Smooth muscle cell (in vitro differentiated cells): ENCODE results near the gene HIC1. TPM values are rescaled to one million over a fixed set of nuclear protein-coding genes. Genes with fewer than 3 reads are reported as not detected.

Experiments used
- DNase-seq: peaks from one replicate; lab custom pipeline; 2025; ENCODE audit not compliant: unreplicated experiment; lab: John Stamatoyannopoulos, UW
- H2AFZ ChIP-seq: fragments of 200-600 bp; sonication (generic); 2 replicates; pipeline ENCODE4 v1.6.0; 2016; ENCODE audit warnings: antibody characterized with exemption, low read depth, mild to moderate bottlenecking
- H3F3A ChIP-seq: fragments of 200-600 bp; sonication (generic); 2 replicates; pipeline ENCODE4 v1.6.0; 2017; ENCODE audit warnings: antibody characterized with exemption, low read depth
- H3K27ac ChIP-seq: fragments of 200-600 bp; sonication (generic); 2 replicates; pipeline ENCODE4 v1.5.1; 2016; ENCODE audit warnings: low read depth, mild to moderate bottlenecking
- H3K27me3 ChIP-seq: fragments of 200-600 bp; sonication (generic); 2 replicates; pipeline ENCODE4 v1.6.1; 2016; ENCODE audit warnings: low read depth, mild to moderate bottlenecking
- H3K36me3 ChIP-seq: fragments of 200-600 bp; sonication (generic); 2 replicates; pipeline ENCODE4 v1.5.1; 2016; ENCODE audit warnings: low read depth
- H3K4me1 ChIP-seq: fragments of 200-600 bp; sonication (generic); 2 replicates; pipeline ENCODE4 v1.5.1; 2016; ENCODE audit warnings: low read depth
- H3K4me2 ChIP-seq: fragments of 200-600 bp; sonication (generic); 2 replicates; pipeline ENCODE4 v1.6.0; 2016; ENCODE audit warnings: mild to moderate bottlenecking
- H3K4me3 ChIP-seq: fragments of 200-600 bp; sonication (generic); 2 replicates; pipeline ENCODE4 v1.5.1; 2016; ENCODE audit warnings: mild to moderate bottlenecking
- H3K79me2 ChIP-seq: fragments of 200-600 bp; sonication (generic); 2 replicates; pipeline ENCODE4 v1.6.0; 2016; ENCODE audit warnings: low read depth, mild to moderate bottlenecking
- H3K9ac ChIP-seq: fragments of 200-600 bp; sonication (generic); 2 replicates; pipeline ENCODE4 v1.6.0; 2016; ENCODE audit warnings: low read depth
- H3K9me3 ChIP-seq: fragments of 200-600 bp; sonication (generic); replicated peaks from 2 replicates; pipeline ENCODE4 v1.5.1; 2016; ENCODE audit warnings: low read depth
- H4K20me1 ChIP-seq: fragments of 200-600 bp; sonication (generic); 2 replicates; pipeline ENCODE4 v1.6.0; 2016; ENCODE audit warnings: low read depth
- CTCF ChIP-seq: fragments of 200-600 bp; sonication (generic); IDR thresholded peaks from 2 replicates; pipeline ENCODE4 v1.5.1; 2017; ENCODE audit warnings: borderline replicate concordance, mild to moderate bottlenecking, antibody characterized with exemption; ENCODE audit not compliant: insufficient read depth, poor library complexity, severe bottlenecking
- WGBS: methylation state at CpG from one replicate; pipeline ENCODE4 v1.1.7; 2016; ENCODE audit warnings: low lambda C conversion rate; 5-methylcytosine and 5-hydroxymethylcytosine counted together
- polyA plus RNA-seq: library from polyadenylated mRNA; unstranded; fragments of >200 nt; fragmentation: Nextera tagmentation; extraction: Ambion mirVana; gene quantifications from 2 replicates; pipeline ENCODE4 v1.2.1, GENCODE V29; 2016
- total RNA-seq: library from RNA; depleted of rRNA; stranded (reverse); fragments of >200 nt; gene quantifications from 2 replicates; pipeline ENCODE4 v1.2.3, GENCODE V29; 2014

The HIC1 gene
- total and polyA plus RNA-seq, 2 experiments from 2014 or later = 2.9 to 5.2 TPM

- H3K36me3 ChIP-seq = no peaks in the 10 kb centered on the region
- H3K4me3 ChIP-seq = peak within 1 kb of the TSS; percentile 52
- DNase-seq = no peak
- WGBS = 1% methylated on average over 18 of the region's 47 CpGs
- H3K79me2 ChIP-seq = no peaks in the 10 kb centered on the region
- H3K4me2 ChIP-seq = peak within 1 kb of the TSS; percentile 90
- H3K27ac ChIP-seq = no peak within 1 kb of the TSS
- H4K20me1 ChIP-seq = no peaks in the 10 kb centered on the region
- no peaks in the 10 kb centered on the region for H3K9me3 ChIP-seq
- no peaks in the 10 kb centered on the region for H3F3A ChIP-seq
- peak within 1 kb of the TSS; percentile 74 for H2AFZ ChIP-seq
- peaks cover 65% of the 10 kb centered on the region for H3K27me3 ChIP-seq
- no peak for TF ChIP-seq CTCF
- no peak within 1 kb of the TSS for H3K9ac ChIP-seq
- peaks cover 22% of the 10 kb centered on the region for H3K4me1 ChIP-seq
Observed at GRCh38 chr17:2025220-2025621, 29.7 kb upstream of the HIC1 start, which contains the start of gene RTN4RL1. Gene RTN4RL1, minus strand, starts transcription at chr17:2025334. Its CDS starts 469 bp downstream, at chr17:2024865.

- H3K27me3 ChIP-seq = peaks cover 59% of the 10 kb centered on the region
- H4K20me1 ChIP-seq = no peaks in the 10 kb centered on the region
- peak; percentile 22 for DNase-seq
Observed at GRCh38 chr17:2025622-2026309, 29.1 kb upstream of the HIC1 start.

GRCh38 chr17:2027528-2028233 lies 27.2 kb upstream of the HIC1 start:
- TF ChIP-seq CTCF = no peak
- H3K36me3 ChIP-seq = no peaks in the 10 kb centered on the region
- no peaks in the 10 kb centered on the region for H4K20me1 ChIP-seq
- H3K9me3 ChIP-seq = no peaks in the 10 kb centered on the region
- no peak for DNase-seq
- no peak overlapping the region for H3K9ac ChIP-seq
- H3K4me3 ChIP-seq = no peak overlapping the region
- H3F3A ChIP-seq = no peaks in the 10 kb centered on the region
- peaks cover 14% of the 10 kb centered on the region for H3K79me2 ChIP-seq
- H3K27ac ChIP-seq = no peak overlapping the region
- H2AFZ ChIP-seq = no peak overlapping the region
- WGBS = 81% methylated on average over 11 of the region's 11 CpGs
- H3K4me1 ChIP-seq = peaks cover 26% of the 10 kb centered on the region
- peaks cover 46% of the 10 kb centered on the region for H3K27me3 ChIP-seq
- no peak overlapping the region for H3K4me2 ChIP-seq

More at GRCh38 chr17:2025622-2026309, 29.1 kb upstream of the HIC1 start:
- no peak overlapping the region for H3K27ac ChIP-seq
- WGBS = 2% methylated on average over 43 of the region's 55 CpGs
- H3K36me3 ChIP-seq = no peaks in the 10 kb centered on the region
- peak overlapping the region; percentile 74 for H2AFZ ChIP-seq
- TF ChIP-seq CTCF = peak; percentile 63
- peak overlapping the region; percentile 90 for H3K4me2 ChIP-seq
- peaks cover 23% of the 10 kb centered on the region for H3K4me1 ChIP-seq
- H3K4me3 ChIP-seq = peak overlapping the region; percentile 52
- H3K79me2 ChIP-seq = no peaks in the 10 kb centered on the region
- H3K9ac ChIP-seq = no peak overlapping the region
- no peaks in the 10 kb centered on the region for H3K9me3 ChIP-seq
- no peaks in the 10 kb centered on the region for H3F3A ChIP-seq
